ENCODE data around the gene SVOP.

GRCh38 chr12:108981835-108982234 lies 39.0 kb downstream of the SVOP start:
- no peak for TF ChIP-seq CTCF (IDR thresholded peaks at IDR 0.05)
- TF ChIP-seq POLR2A (IDR thresholded peaks at IDR 0.05), result no peak
